H1 (cell line): ENCODE data around the gene ARSB. TPM values are rescaled to one million over a fixed set of nuclear protein-coding genes. Genes with fewer than 3 reads are reported as not detected.

ENCODE experiments used
- CTCF ChIA-PET: fragments of 300-600 bp; sonication (Branson Sonifier 250); formaldehyde crosslinking; loops from one replicate; lab custom pipeline; 2021; ENCODE audit not compliant: partially characterized antibody; lab: Charles Lee
- POLR2A ChIA-PET: fragments of 300-600 bp; sonication (Branson Sonifier 250); formaldehyde crosslinking; loops from one replicate; lab custom pipeline; 2021; ENCODE audit warnings: inconsistent platforms; ENCODE audit not compliant: partially characterized antibody; lab: Charles Lee
- DNase-seq, 2 experiments: peaks; one replicate each; pipeline versions ENCODE4 v3.0.0 to v3.0.0-alpha.2; 2010 to 2022; ENCODE audit warnings: low spot score in 2 of 2, low read depth in 1 of 2, mixed read lengths in 1 of 2
- FAIRE-seq: peaks from 2 replicates; lab custom pipeline; 2011; peaks lifted over from hg19 to GRCh38; lab: Jason Lieb, UNC
- H2AFZ ChIP-seq: 2 replicates; pipeline ENCODE4 v1.8.1; 2012; ENCODE audit warnings: low read length, inconsistent platforms
- H2AK5ac ChIP-seq: 2 replicates; pipeline ENCODE4 v1.6.1; 2013; ENCODE audit warnings: low read depth, low read length
- H2BK120ac ChIP-seq: replicated peaks from 2 replicates; pipeline ENCODE3; 2013; ENCODE audit warnings: low read depth, low read length, inconsistent platforms
- H2BK12ac ChIP-seq: 2 replicates; pipeline ENCODE4 v1.6.1; 2013; ENCODE audit warnings: low read depth, low read length
- H2BK15ac ChIP-seq: 2 replicates; pipeline ENCODE4 v1.6.1; 2013; ENCODE audit warnings: low read length
- H2BK20ac ChIP-seq: 2 replicates; pipeline ENCODE4 v1.6.1; 2013; ENCODE audit warnings: low read length
- H2BK5ac ChIP-seq: 2 replicates; pipeline ENCODE4 v1.6.1; 2013; ENCODE audit warnings: low read depth, low read length
- H3K14ac ChIP-seq: 2 replicates; pipeline ENCODE4 v1.6.1; 2013; ENCODE audit warnings: inconsistent platforms; ENCODE audit not compliant: insufficient read length
- H3K18ac ChIP-seq: 2 replicates; pipeline ENCODE4 v1.6.1; 2013; ENCODE audit warnings: low read length; ENCODE audit errors: extremely low read depth
- H3K23ac ChIP-seq: 2 replicates; pipeline ENCODE4 v1.6.1; 2013; ENCODE audit warnings: inconsistent platforms; ENCODE audit not compliant: insufficient read length
- H3K23me2 ChIP-seq: 2 replicates; pipeline ENCODE4 v1.6.1; 2013; ENCODE audit warnings: low read depth, low read length
- H3K27ac ChIP-seq: 2 replicates; pipeline ENCODE4 v1.6.1; 2011; ENCODE audit warnings: low read depth, low read length, inconsistent platforms
- H3K27me3 ChIP-seq, 4 experiments: replicated peaks in 1 of 4; 1 replicate in 1 of 4; 2 replicates in 3 of 4; pipeline versions ENCODE4 v1.6.1 to v1.8.1; 2011 to 2013; ENCODE audit warnings: low read length in 3 of 4, mild to moderate bottlenecking in 3 of 4, inconsistent platforms in 2 of 4, mixed read lengths in 2 of 4, moderate library complexity in 1 of 4; ENCODE audit not compliant: control insufficient read depth in 3 of 4, insufficient read depth in 3 of 4; ENCODE audit errors: extremely low read depth in 1 of 4
- H3K36me3 ChIP-seq, 4 experiments: 2 replicates each; pipeline versions ENCODE4 v1.6.1 to v1.8.1; 2011 to 2013; ENCODE audit warnings: mild to moderate bottlenecking in 4 of 4, low read length in 3 of 4, moderate library complexity in 2 of 4, control low read depth in 1 of 4, inconsistent platforms in 1 of 4; ENCODE audit not compliant: insufficient read depth in 4 of 4, control insufficient read depth in 2 of 4
- H3K4ac ChIP-seq: replicated peaks from 2 replicates; pipeline ENCODE3; 2013; ENCODE audit warnings: low read length, low read depth, mixed read lengths, inconsistent platforms; ENCODE audit not compliant: insufficient read length
- H3K4me1 ChIP-seq, 4 experiments: replicated peaks in 1 of 4; 1 replicate in 1 of 4; 2 replicates in 3 of 4; pipeline versions ENCODE4 v1.6.1 to v1.8.1; 2011 to 2013; ENCODE audit warnings: low read length in 3 of 4, inconsistent platforms in 2 of 4, mixed read lengths in 1 of 4; ENCODE audit not compliant: insufficient read depth in 4 of 4, control insufficient read depth in 3 of 4
- H3K4me2 ChIP-seq, 2 experiments: 2 replicates each; pipeline versions ENCODE4 v1.6.1 to v1.8.1; 2011 to 2013; ENCODE audit warnings: low read depth in 2 of 2, low read length in 2 of 2, control low read depth in 1 of 2, inconsistent platforms in 1 of 2, mild to moderate bottlenecking in 1 of 2; ENCODE audit not compliant: insufficient read depth in 1 of 2
- H3K4me3 ChIP-seq, 4 experiments: fragments of 200-600, 300-600 bp in 1 of 4; sonication (generic), shearing (Covaris generic), sonication (Bioruptor Twin) in 1 of 4; 2 replicates each; pipeline versions ENCODE4 v1.5.1 to v1.8.1; 2011 to 2016; ENCODE audit warnings: low read length in 4 of 4, low read depth in 3 of 4, control low read depth in 2 of 4, inconsistent platforms in 2 of 4, mild to moderate bottlenecking in 2 of 4, mixed read lengths in 1 of 4, moderate library complexity in 1 of 4; ENCODE audit not compliant: insufficient read depth in 2 of 4; ENCODE audit errors: extremely low read depth in 1 of 4
- H3K56ac ChIP-seq: replicated peaks from 2 replicates; pipeline ENCODE3; 2013; ENCODE audit warnings: low read depth, mild to moderate bottlenecking, mixed read lengths, low read length, inconsistent platforms; ENCODE audit not compliant: insufficient read length
- H3K79me1 ChIP-seq: 2 replicates; pipeline ENCODE4 v1.6.1; 2013; ENCODE audit warnings: low read depth, low read length, control low read depth
- H3K79me2 ChIP-seq, 2 experiments: 2 replicates each; pipeline versions ENCODE4 v1.6.1 to v1.8.1; 2012 to 2013; ENCODE audit warnings: low read length in 2 of 2, mild to moderate bottlenecking in 2 of 2, inconsistent platforms in 1 of 2; ENCODE audit not compliant: insufficient read depth in 2 of 2, control insufficient read depth in 1 of 2
- H3K9ac ChIP-seq, 4 experiments: replicated peaks in 1 of 4; 1 replicate in 1 of 4; 2 replicates in 3 of 4; pipeline versions ENCODE4 v1.6.1 to v1.8.1; 2011 to 2013; ENCODE audit warnings: low read depth in 3 of 4, low read length in 3 of 4, control low read depth in 2 of 4, mild to moderate bottlenecking in 2 of 4, moderate library complexity in 2 of 4, inconsistent platforms in 1 of 4; ENCODE audit errors: extremely low read depth in 1 of 4
- H3K9me3 ChIP-seq, 2 experiments: 2 replicates each; pipeline versions ENCODE4 v1.6.1 to v1.8.1; 2012 to 2013; ENCODE audit warnings: mild to moderate bottlenecking in 2 of 2, moderate library complexity in 2 of 2, control low read depth in 1 of 2, inconsistent platforms in 1 of 2, low read depth in 1 of 2, low read length in 1 of 2, mixed read lengths in 1 of 2; ENCODE audit not compliant: insufficient read depth in 2 of 2
- H4K20me1 ChIP-seq, 2 experiments: replicated peaks in 1 of 2; 2 replicates each; pipeline versions ENCODE3 to v1.8.1; 2011 to 2013; ENCODE audit warnings: inconsistent platforms in 2 of 2, low read length in 2 of 2, mild to moderate bottlenecking in 1 of 2; ENCODE audit not compliant: insufficient read depth in 2 of 2, control insufficient read depth in 1 of 2
- H4K5ac ChIP-seq: 2 replicates; pipeline ENCODE4 v1.6.1; 2013; ENCODE audit warnings: low read length, low read depth, mixed read lengths, inconsistent platforms; ENCODE audit not compliant: insufficient read length
- H4K8ac ChIP-seq: 2 replicates; pipeline ENCODE4 v1.8.0; 2013; ENCODE audit warnings: mild to moderate bottlenecking, moderate library complexity, low read length, inconsistent platforms; ENCODE audit not compliant: insufficient read depth; ENCODE audit errors: extremely low read depth
- H4K91ac ChIP-seq: replicated peaks from 2 replicates; pipeline ENCODE3; 2013; ENCODE audit warnings: low read length, mixed read lengths, inconsistent platforms; ENCODE audit not compliant: insufficient read length
- BCL11A ChIP-seq, 2 experiments: IDR thresholded peaks; one replicate each; pipeline ENCODE4 v1.6.1; 2011; ENCODE audit warnings: low read depth in 2 of 2, low read length in 2 of 2, mild to moderate bottlenecking in 2 of 2
- CBX8 ChIP-seq: fragments of 300-800, 300-1000 bp; sonication (generic); IDR thresholded peaks from 2 replicates; pipeline ENCODE4 v1.7.1; 2016; ENCODE audit warnings: low read depth, low read length, borderline replicate concordance
- CHD1 ChIP-seq: IDR thresholded peaks from 2 replicates; pipeline ENCODE4 v1.6.1; 2012; ENCODE audit warnings: low read depth, low read length, improper control_type of control experiment
- JUN ChIP-seq: IDR thresholded peaks from 2 replicates; pipeline ENCODE4 v1.6.1; 2011; ENCODE audit warnings: low read depth, mild to moderate bottlenecking, improper control_type of control experiment, low read length
- SIN3A ChIP-seq, 2 experiments: IDR thresholded peaks in 1 of 2; conservative IDR thresholded peaks in 1 of 2; 2 replicates each; pipeline ENCODE4 v1.6.1; 2011 to 2012; ENCODE audit warnings: low read length in 2 of 2, improper control_type of control experiment in 1 of 2, low read depth in 1 of 2, mild to moderate bottlenecking in 1 of 2
- WGBS, 2 experiments: shearing (Covaris generic) in 1 of 2; methylation state at CpG; one replicate each; pipeline versions ENCODE4 v1.1.6 to v1.1.7; 2013 to 2015; ENCODE audit warnings: low lambda C conversion rate in 2 of 2, mixed read lengths in 2 of 2, inconsistent platforms in 1 of 2, low coverage in 1 of 2, missing lambda C conversion rate in 1 of 2; ENCODE audit not compliant: insufficient replicate concordance in 2 of 2, insufficient coverage in 1 of 2, insufficient read length in 1 of 2; ENCODE audit errors: extremely low coverage in 1 of 2, missing lambda C conversion rate in 1 of 2; 5-methylcytosine and 5-hydroxymethylcytosine counted together
- polyA plus RNA-seq, 7 experiments: library from polyadenylated mRNA; depleted of rRNA in 3 of 7; stranded (reverse) in 5 of 7; unstranded in 2 of 7; fragments of >200 nt in 5 of 7; fragments of 200-250 nt in 2 of 7; gene quantifications; 1 replicate in 5 of 7; 2 replicates in 1 of 7; 4 replicates in 1 of 7; pipeline versions ENCODE4 v1.2.1 to v1.2.3, GENCODE V29; 2011 to 2013; ENCODE audit warnings: missing spikeins in 2 of 7, mixed read lengths in 2 of 7
- total RNA-seq: library from RNA; stranded (reverse); fragmentation: NEBNext Ultra II Directional; extraction: Animal tissue kit (Norgen Biotek cat#: 25700); gene quantifications from 2 replicates; pipeline ENCODE4 v1.2.1, GENCODE V29; 2021

The ARSB gene
- total and polyA plus RNA-seq, 2 of the 8 experiments (the other 6 are each of a cell fraction or from before 2014, with no cell fraction given): 6.4 to 13.9 TPM

GRCh38 chr5:78734094-78734845, 250.8 kb downstream of the ARSB start:
- H2BK15ac ChIP-seq: no peak overlapping the region
- H3K36me3 ChIP-seq: no peaks in the 10 kb centered on the region
- no peak overlapping the region for H3K56ac ChIP-seq
- no peak overlapping the region for H4K91ac ChIP-seq
- no peaks in the 10 kb centered on the region for H3K23me2 ChIP-seq
- no peaks in the 10 kb centered on the region for H3K79me2 ChIP-seq
- no peak overlapping the region for H3K9ac ChIP-seq
- H3K79me1 ChIP-seq: no peaks in the 10 kb centered on the region
- no peak overlapping the region for H3K14ac ChIP-seq
- FAIRE-seq (no peak), DNase-seq (no peak)
- H4K20me1 ChIP-seq: no peaks in the 10 kb centered on the region
- no peak overlapping the region for H3K18ac ChIP-seq
- no peak overlapping the region for H4K5ac ChIP-seq
- H2AFZ ChIP-seq: no peak overlapping the region
- H3K23ac ChIP-seq: no peak overlapping the region
- H2BK5ac ChIP-seq: no peak overlapping the region
- no peaks in the 10 kb centered on the region; a peak in 1 of 4 replicates for H3K9me3 ChIP-seq
- H3K4ac ChIP-seq: no peak overlapping the region
- peaks cover 0 to 7% (median 1%) of the 10 kb centered on the region in 4 experiments; a peak in 2 of 7 replicates for H3K4me1 ChIP-seq
- ChIA-PET POLR2A (no interaction called here), CTCF (interaction anchor here (1.1 kb wide), 1 partner anchor 13 kb away, joined by 3 read pairs; no protein-coding TSS in a partner anchor)
- no peak overlapping the region for H4K8ac ChIP-seq
- no peaks in the 10 kb centered on the region for H3K27me3 ChIP-seq
- no peak overlapping the region for H3K4me3 ChIP-seq
- no peak overlapping the region for H2BK120ac ChIP-seq
- no peak overlapping the region for H2BK20ac ChIP-seq
- TF ChIP-seq BCL11A (IDR thresholded peaks at IDR 0.05; ENCODE audit: low read depth in 2 of 2, low read length in 2 of 2) (no peak), JUN (no peak), CHD1 (no peak), CBX8 (no peak), SIN3A (conservative IDR thresholded peaks at IDR 0.05 in 1 of 2, IDR thresholded peaks at IDR 0.05 in 1 of 2; ENCODE audit: low read depth in 1 of 2, low read length in 2 of 2) (no peak)
- H3K27ac ChIP-seq: no peak overlapping the region
- no peak overlapping the region for H2BK12ac ChIP-seq
- no peak overlapping the region for H2AK5ac ChIP-seq
- H3K4me2 ChIP-seq: no peak overlapping the region
- WGBS, 2 experiments: 95% methylated on average over 4 of the region's 4 CpGs; no CpG with 5 or more reads in 1 of the 2 experiments
